ENCODE results near the gene KIAA1328.

KIAA1328 gene

DNA sequence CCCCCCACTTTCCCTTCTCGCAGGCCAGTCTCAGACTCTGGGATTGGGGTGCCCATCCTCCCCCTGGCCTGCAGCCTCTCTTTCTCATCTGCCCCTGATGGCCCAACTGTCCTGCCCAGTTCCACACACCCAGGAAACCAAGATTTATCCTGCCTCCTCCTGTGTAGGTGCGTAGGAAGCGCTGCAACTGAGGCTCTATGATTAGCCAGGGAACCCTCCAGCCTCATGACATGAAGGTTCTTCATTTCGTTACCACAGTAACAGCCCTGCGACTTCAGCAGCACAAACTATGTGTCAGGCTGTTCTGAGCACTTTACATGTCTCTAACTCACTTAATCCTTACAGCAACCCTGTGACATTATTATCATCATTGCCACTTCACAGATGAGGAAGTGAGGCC is 430.8 kb downstream of the KIAA1328 start:
- DNase-seq: no peak

DNA sequence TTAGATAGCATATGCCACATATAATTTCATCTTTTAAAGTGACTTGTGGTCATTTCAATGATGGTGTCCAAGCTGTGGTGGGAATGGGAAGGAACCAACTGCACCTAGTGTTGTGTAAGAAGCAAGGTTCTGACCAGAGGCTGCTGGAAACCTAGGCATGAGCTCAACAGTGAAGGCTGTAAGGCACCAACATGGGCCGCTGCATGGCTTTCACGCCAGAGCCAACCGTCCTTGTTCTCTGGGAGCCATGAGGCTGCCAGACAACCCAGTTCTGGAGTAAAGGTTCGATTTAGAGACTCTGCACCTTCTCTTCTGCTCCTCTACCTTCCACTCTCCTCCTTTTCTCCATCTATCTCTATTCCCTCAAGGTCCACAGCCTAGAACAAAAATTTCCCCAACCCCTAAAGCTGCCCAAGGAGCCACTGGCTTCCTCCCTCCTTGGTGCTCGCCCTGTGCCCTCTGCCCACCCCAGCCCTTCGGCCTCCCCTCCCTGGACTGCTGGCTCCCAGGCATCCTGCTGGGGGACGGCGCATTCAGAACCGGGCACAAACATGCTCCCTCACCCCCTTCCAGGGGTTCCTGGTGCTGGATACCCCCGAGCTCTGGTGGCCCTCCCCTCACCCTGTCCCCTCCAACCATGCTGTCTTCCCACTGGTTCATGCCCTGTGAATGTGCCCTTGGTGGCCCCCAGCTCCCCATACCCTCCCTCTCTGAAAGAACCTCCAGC is 431.6 kb downstream of the KIAA1328 start:
- no peak for DNase-seq

DNA sequence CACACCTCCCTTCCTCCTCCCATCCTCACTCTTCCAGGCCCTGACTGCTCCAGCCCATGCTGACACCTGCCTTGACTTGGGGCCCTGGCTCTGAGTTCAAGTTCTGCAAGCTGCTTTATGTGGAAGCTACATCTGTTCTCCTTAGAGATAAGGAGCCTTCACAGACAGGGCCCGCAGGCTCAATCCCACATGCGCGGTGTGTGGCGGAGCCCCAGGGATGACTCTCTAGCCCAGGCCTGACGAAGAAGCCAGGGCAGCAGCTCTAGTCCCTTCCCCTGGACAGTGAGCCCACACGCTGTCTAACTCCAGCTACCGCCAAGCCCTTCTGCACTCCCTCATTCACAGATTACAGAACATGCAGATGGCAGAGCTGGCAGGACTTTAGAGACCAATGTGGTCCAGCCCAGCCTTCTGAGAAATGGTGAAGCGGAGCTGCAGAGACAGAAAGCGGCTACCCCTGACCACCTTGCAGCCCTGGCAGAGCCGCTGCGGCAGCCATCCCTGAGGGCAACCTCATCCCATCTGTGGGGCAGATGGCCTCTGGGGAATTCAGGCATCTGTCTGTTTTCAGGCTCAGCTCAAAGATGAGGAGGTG is 432.4 kb downstream of the KIAA1328 start:
- no peak for DNase-seq

DNA sequence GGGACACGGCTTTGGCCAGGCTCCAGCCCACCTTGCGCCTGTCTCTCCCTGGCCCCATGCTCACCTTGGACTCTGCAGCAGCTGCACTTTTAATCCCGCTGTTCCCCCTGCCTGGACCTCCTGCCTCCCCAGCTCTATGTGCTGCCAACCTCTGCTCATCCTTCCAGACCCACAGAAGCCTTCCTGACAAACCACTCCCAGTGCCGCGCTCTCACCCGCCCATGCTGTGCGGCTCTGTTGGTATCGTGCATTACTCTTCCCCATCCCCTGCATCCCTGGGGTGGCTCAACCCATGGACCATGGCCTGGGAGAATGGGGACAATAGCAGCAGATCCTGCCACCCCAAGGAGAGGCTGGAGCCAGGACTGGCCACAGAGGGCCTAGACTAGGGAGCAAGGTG is 433.1 kb downstream of the KIAA1328 start:
- DNase-seq: no peak

- DNase-seq: no peak
Measured at GRCh38 chr18:37264956-37265355, 436.0 kb downstream of the KIAA1328 start.

DNA sequence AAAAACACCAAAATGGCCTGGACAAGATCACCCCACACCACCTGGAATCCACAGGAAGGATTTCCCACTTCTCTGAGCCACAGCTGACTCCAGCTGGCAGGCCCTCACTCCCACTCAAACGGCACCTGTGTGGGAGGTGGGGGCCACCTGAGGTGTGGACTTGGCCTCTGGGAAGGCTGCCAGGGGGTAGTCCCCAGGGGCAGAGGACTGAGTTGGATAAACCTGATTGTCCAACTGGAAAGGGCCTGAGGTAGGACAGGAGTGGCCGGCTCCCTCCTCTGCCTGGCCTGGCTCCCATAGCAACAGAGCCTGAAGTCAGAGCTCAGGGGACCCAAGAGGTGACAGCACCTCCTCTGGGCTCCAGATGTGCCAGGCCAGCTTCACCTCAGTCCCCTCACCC is 436.5 kb downstream of the KIAA1328 start:
- no peak for DNase-seq

DNA sequence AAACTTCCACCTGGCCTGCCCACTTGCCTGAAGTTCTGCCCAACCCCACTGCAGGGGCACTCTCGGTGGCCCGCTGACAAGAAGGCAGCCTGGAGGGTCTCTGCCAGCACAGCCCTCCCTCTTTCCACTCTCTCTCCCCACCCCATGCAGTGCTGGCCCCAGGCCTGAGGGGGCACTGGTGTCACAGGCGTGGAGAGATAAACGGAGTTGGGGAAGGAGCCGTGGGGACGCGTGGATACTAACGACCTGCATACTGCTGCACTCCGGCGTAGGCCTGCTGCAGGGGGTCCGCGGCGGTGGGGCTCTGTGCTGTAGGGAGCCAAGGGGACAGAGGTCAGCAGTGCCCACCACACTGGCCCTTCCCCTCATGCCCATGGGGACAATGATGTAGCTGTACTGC is 437.4 kb downstream of the KIAA1328 start:
- no peak for DNase-seq

GRCh38 chr18:37270038-37270665 is 441.2 kb downstream of the KIAA1328 start:
- DNase-seq: no peak

DNA sequence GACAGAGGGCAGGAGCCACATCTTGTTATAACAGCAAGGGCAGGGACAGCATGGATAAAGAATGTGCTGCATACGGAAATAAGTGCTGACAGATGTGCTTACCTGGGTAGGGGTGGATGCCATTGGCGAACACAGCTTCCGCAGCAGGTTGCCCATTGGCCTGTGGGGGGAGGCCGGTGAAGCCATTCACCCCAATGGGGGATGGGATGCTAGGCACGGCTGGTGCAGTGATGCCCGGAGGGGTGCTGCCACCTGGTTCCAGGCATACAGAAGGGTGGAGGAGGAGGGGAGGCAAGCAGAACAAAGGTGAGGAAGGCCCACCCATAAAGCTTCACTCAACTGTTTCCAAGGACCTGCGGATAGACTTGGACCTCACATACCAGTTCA is 441.7 kb downstream of the KIAA1328 start:
- no peak for DNase-seq

GRCh38 chr18:37272226-37272625 is 443.3 kb downstream of the KIAA1328 start:
- DNase-seq: no peak

DNA sequence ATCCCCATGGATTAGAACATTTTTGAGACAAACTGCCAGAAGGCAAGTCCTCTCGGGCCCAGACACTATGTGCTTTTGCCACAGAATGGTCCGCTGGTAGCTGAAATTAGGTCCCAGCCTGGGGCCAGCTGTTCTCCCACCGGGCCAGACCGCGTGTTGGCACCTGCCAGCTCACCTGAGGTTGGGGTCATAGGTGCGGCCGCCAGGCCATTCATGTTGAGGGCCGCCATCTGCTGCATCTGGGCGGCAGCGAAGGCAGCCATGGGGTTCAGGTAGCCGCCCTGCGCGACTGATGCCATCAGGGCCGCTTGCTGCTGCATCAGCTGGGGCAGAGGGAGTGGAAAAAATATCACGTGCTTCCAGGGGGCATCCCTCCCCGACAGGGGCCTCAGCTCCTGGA is 443.9 kb downstream of the KIAA1328 start:
- DNase-seq: no peak

GRCh38 chr18:37274309-37275236 is 445.6 kb downstream of the KIAA1328 start:
- no peak for DNase-seq

DNA sequence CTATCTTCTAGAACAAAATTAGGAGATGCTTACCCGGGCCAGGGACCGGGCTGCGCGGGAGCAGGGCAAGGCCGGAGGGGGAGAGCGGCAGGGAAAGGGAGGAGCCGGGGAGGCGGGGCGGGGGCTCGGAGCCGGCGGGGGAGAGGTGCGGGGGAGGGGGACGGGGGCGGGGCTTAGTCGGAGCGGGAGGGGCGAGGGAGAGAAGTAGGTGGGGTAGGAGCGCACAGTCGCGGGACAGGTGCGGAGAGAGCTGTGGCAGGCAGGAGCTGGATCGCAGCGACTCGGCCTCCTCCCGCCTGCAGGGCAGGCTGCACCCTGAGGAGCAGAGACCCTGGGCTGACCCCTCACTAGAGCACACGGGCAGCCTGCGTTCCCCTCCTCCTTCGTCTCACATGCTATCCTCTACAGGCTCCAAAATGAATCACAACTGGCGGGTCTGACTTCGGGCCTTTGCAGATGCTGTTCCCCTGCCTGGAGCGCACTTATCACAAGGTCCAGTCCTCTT is 446.4 kb downstream of the KIAA1328 start:
- DNase-seq: no peak

GRCh38 chr18:37276111-37276890 is 447.4 kb downstream of the KIAA1328 start:
- DNase-seq: no peak

DNA sequence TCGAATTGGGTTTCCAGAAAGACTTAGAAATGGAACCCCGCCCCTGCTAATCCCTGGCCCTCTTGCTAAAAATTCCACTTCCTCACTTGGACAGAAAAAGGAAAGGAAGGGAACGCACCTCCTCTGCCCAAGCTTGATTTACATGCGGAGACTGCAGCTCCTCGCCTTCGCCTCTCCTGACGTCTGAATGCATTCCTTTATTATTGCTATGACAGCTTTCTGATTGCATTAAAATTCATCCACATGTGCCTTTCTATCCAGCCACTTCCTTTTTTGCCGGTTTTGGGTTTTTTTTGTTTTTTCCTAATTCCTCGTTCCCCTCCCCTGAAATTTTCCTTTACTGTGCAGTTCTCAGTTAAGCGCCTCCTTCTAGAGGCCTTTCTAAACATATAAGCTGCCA is 448.9 kb downstream of the KIAA1328 start:
- DNase-seq: no peak

Measured in hippocampal formation (tissue), 2 donors.